H1 (cell line): ENCODE measurements around the gene ZNF608. TPM values are rescaled to one million over a fixed set of nuclear protein-coding genes. Genes with fewer than 3 reads are reported as not detected.

ENCODE experiments used
- CTCF ChIA-PET: fragments of 300-600 bp; sonication (Branson Sonifier 250); formaldehyde crosslinking; loops from one replicate; lab custom pipeline; 2021; ENCODE audit not compliant: partially characterized antibody; lab: Charles Lee
- POLR2A ChIA-PET: fragments of 300-600 bp; sonication (Branson Sonifier 250); formaldehyde crosslinking; loops from one replicate; lab custom pipeline; 2021; ENCODE audit warnings: inconsistent platforms; ENCODE audit not compliant: partially characterized antibody; lab: Charles Lee
- DNase-seq, 2 experiments: peaks; one replicate each; pipeline versions ENCODE4 v3.0.0 to v3.0.0-alpha.2; 2010 to 2022; ENCODE audit warnings: low spot score in 2 of 2, low read depth in 1 of 2, mixed read lengths in 1 of 2
- FAIRE-seq: peaks from 2 replicates; lab custom pipeline; 2011; peaks lifted over from hg19 to GRCh38; lab: Jason Lieb, UNC
- H2AFZ ChIP-seq: 2 replicates; pipeline ENCODE4 v1.8.1; 2012; ENCODE audit warnings: low read length, inconsistent platforms
- H2AK5ac ChIP-seq: 2 replicates; pipeline ENCODE4 v1.6.1; 2013; ENCODE audit warnings: low read depth, low read length
- H2BK120ac ChIP-seq: replicated peaks from 2 replicates; pipeline ENCODE3; 2013; ENCODE audit warnings: low read depth, low read length, inconsistent platforms
- H2BK12ac ChIP-seq: 2 replicates; pipeline ENCODE4 v1.6.1; 2013; ENCODE audit warnings: low read depth, low read length
- H2BK15ac ChIP-seq: 2 replicates; pipeline ENCODE4 v1.6.1; 2013; ENCODE audit warnings: low read length
- H2BK20ac ChIP-seq: 2 replicates; pipeline ENCODE4 v1.6.1; 2013; ENCODE audit warnings: low read length
- H2BK5ac ChIP-seq: 2 replicates; pipeline ENCODE4 v1.6.1; 2013; ENCODE audit warnings: low read depth, low read length
- H3K14ac ChIP-seq: 2 replicates; pipeline ENCODE4 v1.6.1; 2013; ENCODE audit warnings: inconsistent platforms; ENCODE audit not compliant: insufficient read length
- H3K18ac ChIP-seq: 2 replicates; pipeline ENCODE4 v1.6.1; 2013; ENCODE audit warnings: low read length; ENCODE audit errors: extremely low read depth
- H3K23ac ChIP-seq: 2 replicates; pipeline ENCODE4 v1.6.1; 2013; ENCODE audit warnings: inconsistent platforms; ENCODE audit not compliant: insufficient read length
- H3K23me2 ChIP-seq: 2 replicates; pipeline ENCODE4 v1.6.1; 2013; ENCODE audit warnings: low read depth, low read length
- H3K27ac ChIP-seq: 2 replicates; pipeline ENCODE4 v1.6.1; 2011; ENCODE audit warnings: low read depth, low read length, inconsistent platforms
- H3K27me3 ChIP-seq, 4 experiments: replicated peaks in 1 of 4; 1 replicate in 1 of 4; 2 replicates in 3 of 4; pipeline versions ENCODE4 v1.6.1 to v1.8.1; 2011 to 2013; ENCODE audit warnings: low read length in 3 of 4, mild to moderate bottlenecking in 3 of 4, inconsistent platforms in 2 of 4, mixed read lengths in 2 of 4, moderate library complexity in 1 of 4; ENCODE audit not compliant: control insufficient read depth in 3 of 4, insufficient read depth in 3 of 4; ENCODE audit errors: extremely low read depth in 1 of 4
- H3K36me3 ChIP-seq, 4 experiments: 2 replicates each; pipeline versions ENCODE4 v1.6.1 to v1.8.1; 2011 to 2013; ENCODE audit warnings: mild to moderate bottlenecking in 4 of 4, low read length in 3 of 4, moderate library complexity in 2 of 4, control low read depth in 1 of 4, inconsistent platforms in 1 of 4; ENCODE audit not compliant: insufficient read depth in 4 of 4, control insufficient read depth in 2 of 4
- H3K4ac ChIP-seq: replicated peaks from 2 replicates; pipeline ENCODE3; 2013; ENCODE audit warnings: low read length, low read depth, mixed read lengths, inconsistent platforms; ENCODE audit not compliant: insufficient read length
- H3K4me1 ChIP-seq, 4 experiments: replicated peaks in 1 of 4; 1 replicate in 1 of 4; 2 replicates in 3 of 4; pipeline versions ENCODE4 v1.6.1 to v1.8.1; 2011 to 2013; ENCODE audit warnings: low read length in 3 of 4, inconsistent platforms in 2 of 4, mixed read lengths in 1 of 4; ENCODE audit not compliant: insufficient read depth in 4 of 4, control insufficient read depth in 3 of 4
- H3K4me2 ChIP-seq, 2 experiments: 2 replicates each; pipeline versions ENCODE4 v1.6.1 to v1.8.1; 2011 to 2013; ENCODE audit warnings: low read depth in 2 of 2, low read length in 2 of 2, control low read depth in 1 of 2, inconsistent platforms in 1 of 2, mild to moderate bottlenecking in 1 of 2; ENCODE audit not compliant: insufficient read depth in 1 of 2
- H3K4me3 ChIP-seq, 4 experiments: fragments of 200-600, 300-600 bp in 1 of 4; sonication (generic), shearing (Covaris generic), sonication (Bioruptor Twin) in 1 of 4; 2 replicates each; pipeline versions ENCODE4 v1.5.1 to v1.8.1; 2011 to 2016; ENCODE audit warnings: low read length in 4 of 4, low read depth in 3 of 4, control low read depth in 2 of 4, inconsistent platforms in 2 of 4, mild to moderate bottlenecking in 2 of 4, mixed read lengths in 1 of 4, moderate library complexity in 1 of 4; ENCODE audit not compliant: insufficient read depth in 2 of 4; ENCODE audit errors: extremely low read depth in 1 of 4
- H3K56ac ChIP-seq: replicated peaks from 2 replicates; pipeline ENCODE3; 2013; ENCODE audit warnings: low read depth, mild to moderate bottlenecking, mixed read lengths, low read length, inconsistent platforms; ENCODE audit not compliant: insufficient read length
- H3K79me1 ChIP-seq: 2 replicates; pipeline ENCODE4 v1.6.1; 2013; ENCODE audit warnings: low read depth, low read length, control low read depth
- H3K79me2 ChIP-seq, 2 experiments: 2 replicates each; pipeline versions ENCODE4 v1.6.1 to v1.8.1; 2012 to 2013; ENCODE audit warnings: low read length in 2 of 2, mild to moderate bottlenecking in 2 of 2, inconsistent platforms in 1 of 2; ENCODE audit not compliant: insufficient read depth in 2 of 2, control insufficient read depth in 1 of 2
- H3K9ac ChIP-seq, 4 experiments: replicated peaks in 1 of 4; 1 replicate in 1 of 4; 2 replicates in 3 of 4; pipeline versions ENCODE4 v1.6.1 to v1.8.1; 2011 to 2013; ENCODE audit warnings: low read depth in 3 of 4, low read length in 3 of 4, control low read depth in 2 of 4, mild to moderate bottlenecking in 2 of 4, moderate library complexity in 2 of 4, inconsistent platforms in 1 of 4; ENCODE audit errors: extremely low read depth in 1 of 4
- H3K9me3 ChIP-seq, 2 experiments: 2 replicates each; pipeline versions ENCODE4 v1.6.1 to v1.8.1; 2012 to 2013; ENCODE audit warnings: mild to moderate bottlenecking in 2 of 2, moderate library complexity in 2 of 2, control low read depth in 1 of 2, inconsistent platforms in 1 of 2, low read depth in 1 of 2, low read length in 1 of 2, mixed read lengths in 1 of 2; ENCODE audit not compliant: insufficient read depth in 2 of 2
- H4K20me1 ChIP-seq, 2 experiments: replicated peaks in 1 of 2; 2 replicates each; pipeline versions ENCODE3 to v1.8.1; 2011 to 2013; ENCODE audit warnings: inconsistent platforms in 2 of 2, low read length in 2 of 2, mild to moderate bottlenecking in 1 of 2; ENCODE audit not compliant: insufficient read depth in 2 of 2, control insufficient read depth in 1 of 2
- H4K5ac ChIP-seq: 2 replicates; pipeline ENCODE4 v1.6.1; 2013; ENCODE audit warnings: low read length, low read depth, mixed read lengths, inconsistent platforms; ENCODE audit not compliant: insufficient read length
- H4K8ac ChIP-seq: 2 replicates; pipeline ENCODE4 v1.8.0; 2013; ENCODE audit warnings: mild to moderate bottlenecking, moderate library complexity, low read length, inconsistent platforms; ENCODE audit not compliant: insufficient read depth; ENCODE audit errors: extremely low read depth
- H4K91ac ChIP-seq: replicated peaks from 2 replicates; pipeline ENCODE3; 2013; ENCODE audit warnings: low read length, mixed read lengths, inconsistent platforms; ENCODE audit not compliant: insufficient read length
- CEBPB ChIP-seq: IDR thresholded peaks from 2 replicates; pipeline ENCODE4 v1.6.1; 2012; ENCODE audit warnings: low read depth, low read length
- CHD1 ChIP-seq: IDR thresholded peaks from 2 replicates; pipeline ENCODE4 v1.6.1; 2012; ENCODE audit warnings: low read depth, low read length, improper control_type of control experiment
- CTBP2 ChIP-seq: IDR thresholded peaks from 2 replicates; pipeline ENCODE4 v1.7.0; 2011; ENCODE audit warnings: borderline replicate concordance, mild to moderate bottlenecking, moderate library complexity, mixed read lengths, low read length; ENCODE audit not compliant: insufficient read depth, insufficient read length
- EGR1 ChIP-seq: IDR thresholded peaks from 2 replicates; pipeline ENCODE4 v1.6.1; 2011; ENCODE audit warnings: low read depth, low read length, borderline replicate concordance
- GTF2F1 ChIP-seq: IDR thresholded peaks from 2 replicates; pipeline ENCODE4 v1.6.1; 2012; ENCODE audit warnings: low read depth, low read length, improper control_type of control experiment, borderline replicate concordance
- JUN ChIP-seq: IDR thresholded peaks from 2 replicates; pipeline ENCODE4 v1.6.1; 2011; ENCODE audit warnings: low read depth, mild to moderate bottlenecking, improper control_type of control experiment, low read length
- KDM5A ChIP-seq: fragments of 200-600 bp; IDR thresholded peaks from 2 replicates; pipeline ENCODE4 v1.7.1; 2012; ENCODE audit warnings: mild to moderate bottlenecking, low read length, inconsistent platforms, mixed read lengths
- POLR2A ChIP-seq, 2 experiments: IDR thresholded peaks; 1 replicate in 1 of 2; 2 replicates in 1 of 2; pipeline ENCODE4 v1.6.1; 2011; ENCODE audit warnings: low read depth in 2 of 2, low read length in 2 of 2, mild to moderate bottlenecking in 2 of 2; ENCODE audit errors: control extremely low read depth in 1 of 2
- POU5F1 ChIP-seq: IDR thresholded peaks from 2 replicates; pipeline ENCODE4 v1.6.1; 2011; ENCODE audit warnings: low read depth, mild to moderate bottlenecking, low read length, moderate library complexity
- RAD21 ChIP-seq, 2 experiments: IDR thresholded peaks in 1 of 2; conservative IDR thresholded peaks in 1 of 2; 2 replicates each; pipeline ENCODE4 v1.6.1; 2011; ENCODE audit warnings: low read depth in 2 of 2, low read length in 2 of 2, improper control_type of control experiment in 1 of 2, inconsistent platforms in 1 of 2, mild to moderate bottlenecking in 1 of 2, moderate library complexity in 1 of 2
- RXRA ChIP-seq: IDR thresholded peaks from 2 replicates; pipeline ENCODE4 v1.6.1; 2011; ENCODE audit warnings: low read depth, mild to moderate bottlenecking, low read length, moderate library complexity; ENCODE audit not compliant: insufficient read depth
- SP1 ChIP-seq: IDR thresholded peaks from 2 replicates; pipeline ENCODE4 v1.6.1; 2011; ENCODE audit warnings: low read depth, low read length
- SP2 ChIP-seq: IDR thresholded peaks from 2 replicates; pipeline ENCODE4 v1.6.1; 2012; ENCODE audit warnings: mild to moderate bottlenecking, low read length, inconsistent platforms
- SRF ChIP-seq: IDR thresholded peaks from 2 replicates; pipeline ENCODE4 v1.6.1; 2011; ENCODE audit warnings: mild to moderate bottlenecking, low read depth, low read length, moderate library complexity
- TBP ChIP-seq: IDR thresholded peaks from 2 replicates; pipeline ENCODE4 v1.6.1; 2011; ENCODE audit warnings: low read depth, low read length, improper control_type of control experiment
- WGBS, 2 experiments: shearing (Covaris generic) in 1 of 2; methylation state at CpG; one replicate each; pipeline versions ENCODE4 v1.1.6 to v1.1.7; 2013 to 2015; ENCODE audit warnings: low lambda C conversion rate in 2 of 2, mixed read lengths in 2 of 2, inconsistent platforms in 1 of 2, low coverage in 1 of 2, missing lambda C conversion rate in 1 of 2; ENCODE audit not compliant: insufficient replicate concordance in 2 of 2, insufficient coverage in 1 of 2, insufficient read length in 1 of 2; ENCODE audit errors: extremely low coverage in 1 of 2, missing lambda C conversion rate in 1 of 2; 5-methylcytosine and 5-hydroxymethylcytosine counted together
- polyA plus RNA-seq, 7 experiments: library from polyadenylated mRNA; depleted of rRNA in 3 of 7; stranded (reverse) in 5 of 7; unstranded in 2 of 7; fragments of >200 nt in 5 of 7; fragments of 200-250 nt in 2 of 7; gene quantifications; 1 replicate in 5 of 7; 2 replicates in 1 of 7; 4 replicates in 1 of 7; pipeline versions ENCODE4 v1.2.1 to v1.2.3, GENCODE V29; 2011 to 2013; ENCODE audit warnings: missing spikeins in 2 of 7, mixed read lengths in 2 of 7
- total RNA-seq: library from RNA; stranded (reverse); fragmentation: NEBNext Ultra II Directional; extraction: Animal tissue kit (Norgen Biotek cat#: 25700); gene quantifications from 2 replicates; pipeline ENCODE4 v1.2.1, GENCODE V29; 2021

Gene ZNF608
- total and polyA plus RNA-seq, 2 of the 8 experiments (the other 6 are each of a cell fraction or from before 2014, with no cell fraction given), result 17.2 to 40.8 TPM

GRCh38 chr5:124751031-124751430 lies 4.6 kb upstream of the ZNF608 start:
- H3K4me3 ChIP-seq, result peak overlapping the region in 2 of 4 experiments; percentile 11 to 37; a peak in 4 of 8 replicates
- CTCF ChIA-PET, result interaction anchor here (0.6 to 1.6 kb wide), 6 partner anchors 90 to 410 kb away, joined by 3 to 5 read pairs (median 3); no protein-coding TSS in a partner anchor
- WGBS, 2 experiments, result 19% methylated on average over 2 of the region's 2 CpGs; no CpG with 5 or more reads in 1 of the 2 experiments
- TF ChIP-seq TBP (no peak), POU5F1 (peak; percentile 73), EGR1 (no peak), RXRA (no peak), SP2 (no peak), KDM5A (no peak), SRF (no peak), CEBPB (no peak), GTF2F1 (no peak), RAD21 (IDR thresholded peaks at IDR 0.05 in 1 of 2, conservative IDR thresholded peaks at IDR 0.05 in 1 of 2; ENCODE audit: low read depth in 2 of 2, low read length in 2 of 2) (no peak), SP1 (peak; percentile 81), CTBP2 (no peak), POLR2A (IDR thresholded peaks at IDR 0.05; ENCODE audit: control extremely low read depth in 1 of 2, low read depth in 2 of 2, low read length in 2 of 2) (no peak), JUN (no peak), CHD1 (no peak)

More at GRCh38 chr5:124751031-124751430, 4.6 kb upstream of the ZNF608 start:
- Histone ChIP-seq H2BK5ac (peak overlapping the region; percentile 61; the same call in 1 of the 2 replicates), H3K4me2 (peak overlapping the region; percentile 52 to 53), H3K27ac (no peak overlapping the region), H4K5ac (no peak overlapping the region), H3K18ac (no peak overlapping the region), H3K4me1 (peaks cover 0 to 19% (median 8%) of the 10 kb centered on the region in 4 experiments; a peak in 5 of 7 replicates), H2AFZ (no peak overlapping the region), H4K20me1 (no peaks in the 10 kb centered on the region), H3K23ac (no peak overlapping the region), H3K4ac (no peak overlapping the region), H3K14ac (no peak overlapping the region), H2AK5ac (no peak overlapping the region), H3K23me2 (peaks cover 7% of the 10 kb centered on the region), H2BK20ac (no peak overlapping the region), H2BK12ac (no peak overlapping the region; the same call in 1 of the 2 replicates), H3K9me3 (no peaks in the 10 kb centered on the region), H4K8ac (no peak overlapping the region), H4K91ac (no peak overlapping the region), H3K27me3 (no peaks in the 10 kb centered on the region), H3K56ac (no peak overlapping the region), H2BK120ac (peak overlapping the region; percentile 16), H3K36me3 (no peaks in the 10 kb centered on the region), H3K9ac (no peak overlapping the region), H2BK15ac (no peak overlapping the region), H3K79me2 (peaks cover 0 to 20% of the 10 kb centered on the region in 2 experiments; a peak in 2 of 4 replicates), H3K79me1 (no peaks in the 10 kb centered on the region)
- no peak for DNase-seq
- POLR2A ChIA-PET, result interaction anchor here (1.3 to 5.5 kb wide), 3 partner anchors 13 to 285 kb away, joined by 3 to 74 read pairs (median 5); no protein-coding TSS in a partner anchor
- peak; percentile 89 for FAIRE-seq
